Colonic mucosa (tissue), 4 donors: ENCODE results near the gene PACS2. TPM values are rescaled to one million over a fixed set of nuclear protein-coding genes. Genes with fewer than 3 reads are reported as not detected.

Source experiments
- DNase-seq: peaks from one replicate; pipeline ENCODE4 v3.0.0-alpha.2; 2020
- H3K27ac ChIP-seq: fragments of 200-600 bp; one replicate; pipeline ENCODE4 v1.8.0; 2021
- H3K27me3 ChIP-seq: fragments of 200-600 bp; one replicate; pipeline ENCODE4 v1.8.0; 2021
- H3K36me3 ChIP-seq: fragments of 200-600 bp; one replicate; pipeline ENCODE4 v1.8.0; 2021
- H3K4me1 ChIP-seq: fragments of 200-600 bp; one replicate; pipeline ENCODE4 v1.8.0; 2021; ENCODE audit warnings: mild to moderate bottlenecking
- H3K4me3 ChIP-seq: fragments of 200-600 bp; one replicate; pipeline ENCODE4 v1.8.0; 2021
- H3K9ac ChIP-seq, 2 donors: one replicate each; pipeline ENCODE4 v1.7.0; 2013; ENCODE audit warnings: control low read depth in 2 of 2, low read depth in 2 of 2, low read length in 2 of 2
- H3K9me3 ChIP-seq: fragments of 200-600 bp; one replicate; pipeline ENCODE4 v1.8.0; 2021
- intact Hi-C: fragments of 100-400 bp; cut with DNase I; formaldehyde crosslinking; loops from one replicate; pipeline ENCODE4 v1.14.1; 2022
- total RNA-seq, 2 donors: library from RNA; stranded (reverse); fragmentation: NEBNext Ultra II Directional in 1 of 2; extraction: Animal tissue kit (Norgen Biotek cat#: 25700) in 1 of 2; gene quantifications; one replicate each; pipeline ENCODE4 v1.2.1, GENCODE V29; 2021
- TF ChIP-seq, protein P1 (sequence below): fragments of 200-600 bp; IDR thresholded peaks from one replicate; pipeline ENCODE4 v1.8.0; 2022; ENCODE audit warnings: antibody characterized with exemption, mild to moderate bottlenecking
- donor health status: healthy.
- donor health status: DM: no; HTN: no; CAD: no.
- donor health status: DM: no; HTN: no; CAD: no.

PACS2 gene
- total RNA-seq, 2 donors from 2014 or later, result 44.1 to 82.5 TPM

DNA sequence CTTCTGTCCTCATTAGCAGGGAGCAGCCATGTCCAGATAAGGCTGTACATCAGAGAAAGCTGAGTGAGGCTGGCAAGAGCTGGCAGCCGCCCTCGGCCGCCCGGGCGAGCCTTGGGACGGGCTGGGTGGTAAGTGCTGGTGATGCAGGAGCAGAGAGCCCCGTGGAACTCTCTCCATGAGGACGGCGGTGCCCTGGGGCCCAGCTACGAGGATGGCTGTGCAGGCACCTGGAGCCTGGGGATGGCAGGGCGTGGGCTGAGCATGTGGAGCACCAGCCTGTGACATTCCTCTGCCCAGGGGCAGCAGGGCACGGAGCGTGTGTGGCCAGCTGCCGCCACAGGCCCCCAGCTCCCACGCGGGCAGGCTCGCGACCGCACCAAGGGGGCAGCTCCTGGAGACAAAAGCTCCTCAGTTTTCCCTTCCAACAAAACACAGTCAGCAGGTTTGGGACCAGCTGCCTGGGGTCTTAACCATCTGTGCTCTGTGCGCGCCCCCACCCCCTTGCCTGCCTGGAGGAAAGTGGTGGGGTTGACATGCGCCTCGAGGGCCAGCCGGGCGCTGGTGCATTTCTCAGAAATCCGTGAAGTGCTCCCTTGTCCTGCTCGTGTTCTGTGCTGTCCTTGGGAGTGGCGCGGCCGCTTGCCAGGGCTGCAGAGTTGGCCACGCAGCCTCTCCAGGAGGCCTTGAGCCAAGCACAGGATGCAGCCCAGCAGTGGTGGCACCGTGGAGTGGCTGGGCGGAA lies 21.4 kb downstream of the PACS2 start:
- H3K4me1 ChIP-seq, result no peaks in the 10 kb centered on the region
- no peaks in the 10 kb centered on the region for H3K9me3 ChIP-seq
- H3K36me3 ChIP-seq, result no peaks in the 10 kb centered on the region
- no peak for DNase-seq
- no peaks in the 10 kb centered on the region for H3K27me3 ChIP-seq
- H3K27ac ChIP-seq, result no peak overlapping the region
- no peak overlapping the region for H3K9ac ChIP-seq
- H3K4me3 ChIP-seq, result no peak overlapping the region
- TF ChIP-seq, protein P1, sequence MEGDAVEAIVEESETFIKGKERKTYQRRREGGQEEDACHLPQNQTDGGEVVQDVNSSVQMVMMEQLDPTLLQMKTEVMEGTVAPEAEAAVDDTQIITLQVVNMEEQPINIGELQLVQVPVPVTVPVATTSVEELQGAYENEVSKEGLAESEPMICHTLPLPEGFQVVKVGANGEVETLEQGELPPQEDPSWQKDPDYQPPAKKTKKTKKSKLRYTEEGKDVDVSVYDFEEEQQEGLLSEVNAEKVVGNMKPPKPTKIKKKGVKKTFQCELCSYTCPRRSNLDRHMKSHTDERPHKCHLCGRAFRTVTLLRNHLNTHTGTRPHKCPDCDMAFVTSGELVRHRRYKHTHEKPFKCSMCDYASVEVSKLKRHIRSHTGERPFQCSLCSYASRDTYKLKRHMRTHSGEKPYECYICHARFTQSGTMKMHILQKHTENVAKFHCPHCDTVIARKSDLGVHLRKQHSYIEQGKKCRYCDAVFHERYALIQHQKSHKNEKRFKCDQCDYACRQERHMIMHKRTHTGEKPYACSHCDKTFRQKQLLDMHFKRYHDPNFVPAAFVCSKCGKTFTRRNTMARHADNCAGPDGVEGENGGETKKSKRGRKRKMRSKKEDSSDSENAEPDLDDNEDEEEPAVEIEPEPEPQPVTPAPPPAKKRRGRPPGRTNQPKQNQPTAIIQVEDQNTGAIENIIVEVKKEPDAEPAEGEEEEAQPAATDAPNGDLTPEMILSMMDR, result no peak
- intact Hi-C loops, result no loop called here

DNA sequence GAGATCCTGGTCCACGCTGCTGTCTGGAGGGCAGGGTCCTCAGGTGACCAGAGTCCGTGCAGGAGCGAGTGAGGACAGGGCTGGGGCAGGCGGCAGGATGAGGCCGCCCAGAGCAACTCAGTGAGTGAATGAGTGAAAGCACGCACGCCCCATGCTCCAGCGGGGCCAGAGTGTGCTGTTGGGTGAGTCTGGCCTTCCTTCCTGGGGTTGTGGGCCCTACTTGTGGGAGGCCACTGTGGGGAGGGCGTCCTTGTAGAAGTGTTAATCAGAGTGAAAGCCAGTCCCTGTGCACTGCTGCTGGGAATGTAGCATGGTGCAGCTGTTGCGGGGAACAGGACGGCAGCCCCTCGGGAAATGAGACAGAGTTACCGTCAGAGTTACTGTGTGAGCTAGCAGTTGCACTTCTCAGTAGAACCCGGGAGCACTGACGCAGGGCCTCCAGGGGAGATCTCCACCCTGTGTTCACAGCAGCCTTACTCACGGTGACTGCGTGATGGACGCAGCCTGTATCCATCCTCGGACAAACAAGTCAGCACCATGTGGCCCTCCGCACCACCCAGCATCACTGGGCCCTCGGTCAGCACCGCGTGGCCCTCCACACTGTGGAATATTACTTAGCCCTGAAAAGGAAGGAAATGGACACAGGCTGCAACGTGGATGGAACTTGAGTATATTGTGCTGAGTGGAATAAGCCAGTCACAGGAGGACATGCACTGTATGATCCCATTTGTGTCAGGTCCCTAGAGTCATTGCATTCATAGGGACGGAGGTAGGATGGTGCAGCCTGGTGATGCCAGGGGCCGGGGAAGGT lies 22.1 kb downstream of the PACS2 start:
- Histone ChIP-seq H3K27ac (no peak overlapping the region), H3K4me3 (no peak overlapping the region), H3K9me3 (no peaks in the 10 kb centered on the region), H3K4me1 (no peaks in the 10 kb centered on the region), H3K27me3 (no peaks in the 10 kb centered on the region), H3K9ac (no peak overlapping the region), H3K36me3 (no peaks in the 10 kb centered on the region)
- no peak for DNase-seq
- intact Hi-C loops, result no loop called here
- TF ChIP-seq, protein P1, result no peak

DNA sequence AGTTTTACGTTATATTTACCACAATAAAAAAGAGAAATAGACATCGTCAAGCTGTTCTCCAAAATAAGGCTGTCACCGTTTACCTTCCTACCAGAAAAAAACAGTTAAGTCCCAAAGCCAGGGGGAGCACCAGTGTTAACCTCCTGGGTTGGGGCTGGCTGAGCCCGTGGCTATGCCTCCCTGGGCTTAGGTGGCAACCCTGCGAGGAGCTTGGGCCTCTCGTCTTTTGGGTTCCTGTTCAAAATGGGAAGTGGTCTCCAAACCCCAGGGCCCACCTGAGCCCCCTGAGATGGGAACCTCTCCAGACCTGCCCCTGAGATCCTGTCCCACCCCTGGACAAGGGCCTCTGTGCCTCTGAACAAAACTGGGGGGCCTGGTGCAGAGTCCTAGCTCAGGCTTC lies 22.9 kb downstream of the PACS2 start:
- TF ChIP-seq, protein P1, result no peak

DNA sequence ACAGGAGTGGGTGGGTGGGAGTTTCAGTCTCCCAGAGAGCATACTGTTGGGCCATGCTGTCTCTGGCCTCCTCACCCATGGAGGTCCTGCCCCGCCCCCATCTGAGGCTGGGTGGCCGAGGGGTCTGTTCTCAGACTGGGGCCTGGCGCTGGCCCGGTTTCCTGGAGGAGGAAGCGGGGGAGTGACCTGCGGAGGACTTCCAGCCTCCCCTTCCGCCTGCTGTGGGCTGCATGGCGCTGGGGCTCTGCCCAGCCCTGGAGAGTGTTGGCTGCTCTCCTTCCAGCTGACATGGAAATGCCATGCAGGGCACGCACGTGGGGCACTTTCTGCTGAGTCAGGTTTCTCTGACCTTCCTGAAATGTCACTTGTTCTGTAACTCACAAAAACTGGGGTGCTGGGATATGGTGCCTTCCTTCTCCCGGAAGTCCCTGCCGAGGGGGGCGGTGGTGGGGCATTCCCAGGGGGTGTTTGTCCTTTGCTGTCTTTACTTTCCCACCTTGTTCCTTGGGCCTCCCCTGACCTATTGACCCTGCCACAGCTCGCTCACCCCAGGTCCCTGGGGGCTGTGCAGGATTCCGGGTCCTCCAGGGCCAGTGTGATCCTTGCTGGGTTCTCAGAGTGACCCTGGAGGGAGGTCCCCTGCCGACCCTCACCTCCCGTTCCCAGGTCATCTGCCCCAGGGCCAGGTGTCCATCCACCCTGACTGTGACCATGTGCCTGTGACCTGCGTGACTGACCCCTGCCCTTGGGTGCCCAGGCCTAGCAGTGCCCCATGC lies 23.6 kb downstream of the PACS2 start:
- H3K36me3 ChIP-seq, result no peaks in the 10 kb centered on the region
- no peak for DNase-seq
- TF ChIP-seq, protein P1, result no peak
- intact Hi-C loops, result no loop called here
- H3K27me3 ChIP-seq, result no peaks in the 10 kb centered on the region
- H3K9ac ChIP-seq, result no peak overlapping the region
- no peaks in the 10 kb centered on the region for H3K9me3 ChIP-seq
- H3K4me3 ChIP-seq, result no peak overlapping the region
- no peaks in the 10 kb centered on the region for H3K4me1 ChIP-seq
- no peak overlapping the region for H3K27ac ChIP-seq

More for the DNA sequence above, 22.9 kb downstream of the PACS2 start:
- no peak overlapping the region for H3K9ac ChIP-seq
- H3K4me1 ChIP-seq, result no peaks in the 10 kb centered on the region
- no peaks in the 10 kb centered on the region for H3K27me3 ChIP-seq
- no peak overlapping the region for H3K4me3 ChIP-seq
- H3K27ac ChIP-seq, result no peak overlapping the region
- no peak for DNase-seq
- no peaks in the 10 kb centered on the region for H3K36me3 ChIP-seq
- intact Hi-C loops, result no loop called here
- H3K9me3 ChIP-seq, result no peaks in the 10 kb centered on the region
